Measurements from ENCODE around the gene FGL2.

The FGL2 gene

DNA sequence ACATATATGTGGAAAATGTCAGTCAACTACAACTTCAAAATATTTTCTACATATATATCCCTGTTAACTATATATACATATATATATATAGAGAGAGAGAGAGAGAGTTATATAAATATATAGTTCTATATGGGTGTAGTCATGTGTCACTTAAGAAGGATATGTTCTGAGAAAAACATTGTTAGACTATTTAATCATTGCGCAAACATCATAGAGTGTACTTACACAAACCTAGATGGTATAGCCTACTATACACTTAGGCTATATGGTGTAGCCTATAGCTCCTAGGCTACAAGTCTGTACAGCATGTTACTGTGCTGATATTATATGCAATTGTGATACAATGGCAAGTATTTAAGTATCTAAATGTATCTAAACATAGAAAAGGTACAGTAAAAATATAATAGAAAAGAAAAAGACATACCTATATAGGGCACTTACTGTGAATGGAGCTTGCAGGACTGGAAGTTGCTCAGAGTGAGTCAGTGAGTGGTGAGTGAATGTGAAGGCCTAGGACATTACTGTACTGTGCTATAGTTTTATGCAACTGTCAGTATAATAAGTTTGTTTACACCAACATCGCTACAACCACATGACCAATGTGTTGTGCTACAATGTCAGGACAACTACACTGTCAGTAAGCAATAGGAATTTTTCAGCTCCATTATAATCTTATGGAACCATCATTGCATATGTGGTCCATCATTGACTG is 18.0 kb upstream of the FGL2 start:
- H3K27me3 ChIP-seq (ENCODE audit: control insufficient read depth, insufficient read depth, low read length) = no peaks in the 10 kb centered on the region
- TF ChIP-seq, protein P1, sequence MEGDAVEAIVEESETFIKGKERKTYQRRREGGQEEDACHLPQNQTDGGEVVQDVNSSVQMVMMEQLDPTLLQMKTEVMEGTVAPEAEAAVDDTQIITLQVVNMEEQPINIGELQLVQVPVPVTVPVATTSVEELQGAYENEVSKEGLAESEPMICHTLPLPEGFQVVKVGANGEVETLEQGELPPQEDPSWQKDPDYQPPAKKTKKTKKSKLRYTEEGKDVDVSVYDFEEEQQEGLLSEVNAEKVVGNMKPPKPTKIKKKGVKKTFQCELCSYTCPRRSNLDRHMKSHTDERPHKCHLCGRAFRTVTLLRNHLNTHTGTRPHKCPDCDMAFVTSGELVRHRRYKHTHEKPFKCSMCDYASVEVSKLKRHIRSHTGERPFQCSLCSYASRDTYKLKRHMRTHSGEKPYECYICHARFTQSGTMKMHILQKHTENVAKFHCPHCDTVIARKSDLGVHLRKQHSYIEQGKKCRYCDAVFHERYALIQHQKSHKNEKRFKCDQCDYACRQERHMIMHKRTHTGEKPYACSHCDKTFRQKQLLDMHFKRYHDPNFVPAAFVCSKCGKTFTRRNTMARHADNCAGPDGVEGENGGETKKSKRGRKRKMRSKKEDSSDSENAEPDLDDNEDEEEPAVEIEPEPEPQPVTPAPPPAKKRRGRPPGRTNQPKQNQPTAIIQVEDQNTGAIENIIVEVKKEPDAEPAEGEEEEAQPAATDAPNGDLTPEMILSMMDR (IDR thresholded peaks at IDR 0.05) = no peak

DNA sequence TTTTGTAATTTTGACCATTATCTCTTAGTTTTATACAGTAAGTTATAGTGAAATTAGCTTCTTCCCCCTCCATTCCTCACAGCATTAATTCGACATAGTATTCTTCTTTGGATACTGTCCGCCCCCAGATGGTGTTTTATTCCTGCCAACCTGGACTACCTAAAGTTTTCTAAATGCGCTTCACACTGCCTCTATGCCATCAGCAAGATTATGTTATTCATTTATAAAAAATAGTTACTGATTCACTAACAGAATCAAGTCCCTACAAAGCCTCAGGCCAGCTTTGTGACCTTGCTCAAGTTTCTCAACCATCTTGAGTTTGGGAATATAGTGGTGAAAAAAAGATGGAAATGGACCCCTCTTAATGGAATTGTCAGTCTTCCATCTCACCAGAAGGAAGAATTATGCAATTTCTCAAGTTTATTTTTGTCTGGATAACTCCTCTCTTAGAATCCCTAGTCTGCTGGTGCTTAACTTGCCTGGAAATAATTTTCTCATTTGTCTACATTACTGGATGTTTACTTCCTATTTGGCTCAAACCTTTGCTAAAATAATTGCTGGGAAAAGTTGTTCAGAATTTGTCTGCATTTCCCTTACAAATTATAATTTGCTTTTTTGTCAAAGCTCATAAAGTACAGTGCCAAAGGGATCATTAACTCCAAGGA is 16.7 kb upstream of the FGL2 start:
- Histone ChIP-seq H3K9ac (no peak overlapping the region), H3K27me3 (ENCODE audit: control insufficient read depth, insufficient read depth, low read length) (no peaks in the 10 kb centered on the region), H3K36me3 (ENCODE audit: control insufficient read depth, insufficient read depth, low read length) (no peaks in the 10 kb centered on the region), H2AFZ (no peak overlapping the region), H3K9me3 (ENCODE audit: control insufficient read depth, low read length) (no peaks in the 10 kb centered on the region), H3K4me1 (no peaks in the 10 kb centered on the region), H3K4me2 (ENCODE audit: low read length) (no peak overlapping the region), H3K4me3 (ENCODE audit: low read depth, low read length) (no peak overlapping the region), H3K79me2 (no peaks in the 10 kb centered on the region), H3K27ac (no peak overlapping the region)
- TF ChIP-seq, protein P1 (IDR thresholded peaks at IDR 0.05) = no peak

More for the DNA sequence above, 18.0 kb upstream of the FGL2 start:
- Histone ChIP-seq H2AFZ (no peak overlapping the region), H3K9me3 (ENCODE audit: control insufficient read depth, low read length) (no peaks in the 10 kb centered on the region), H3K4me2 (ENCODE audit: low read length) (no peak overlapping the region), H3K27ac (no peak overlapping the region), H3K4me1 (no peaks in the 10 kb centered on the region), H3K4me3 (ENCODE audit: low read depth, low read length) (no peak overlapping the region), H3K36me3 (ENCODE audit: control insufficient read depth, insufficient read depth, low read length) (no peaks in the 10 kb centered on the region), H3K79me2 (no peaks in the 10 kb centered on the region), H3K9ac (no peak overlapping the region)

DNA sequence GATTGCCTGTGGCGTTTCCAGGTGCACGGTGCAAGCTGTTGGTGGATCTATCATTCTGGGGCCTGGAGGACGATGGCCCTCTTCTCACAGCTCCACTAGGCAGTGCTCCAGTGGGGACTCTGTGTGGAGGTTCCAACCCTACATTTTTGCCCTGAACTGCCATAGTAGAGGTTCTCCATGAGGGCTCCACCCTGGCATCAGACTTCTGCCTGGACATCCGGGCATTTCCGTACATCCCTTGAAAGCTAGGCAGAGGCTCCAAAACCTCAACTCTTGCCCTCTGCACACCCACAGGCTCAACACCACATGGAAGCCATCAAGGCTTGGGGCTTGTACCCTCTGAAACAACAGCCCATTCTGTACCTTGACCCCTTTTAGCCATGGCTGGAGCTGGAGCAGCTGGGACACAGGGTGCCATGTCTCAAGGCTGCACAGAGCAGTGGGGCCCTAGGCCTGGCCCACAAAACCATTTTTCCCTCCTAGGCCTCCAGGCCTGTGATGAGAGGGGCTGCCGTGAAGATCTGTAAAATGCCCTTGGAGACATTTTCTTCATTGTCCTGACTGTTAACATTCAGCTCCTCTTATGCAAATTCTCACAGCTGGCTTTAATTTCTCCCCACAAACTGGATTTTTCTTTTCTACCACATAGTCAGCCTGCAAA is 10.0 kb upstream of the FGL2 start:
- TF ChIP-seq, protein P1 (IDR thresholded peaks at IDR 0.05) = no peak
- H2AFZ ChIP-seq = no peak overlapping the region

DNA sequence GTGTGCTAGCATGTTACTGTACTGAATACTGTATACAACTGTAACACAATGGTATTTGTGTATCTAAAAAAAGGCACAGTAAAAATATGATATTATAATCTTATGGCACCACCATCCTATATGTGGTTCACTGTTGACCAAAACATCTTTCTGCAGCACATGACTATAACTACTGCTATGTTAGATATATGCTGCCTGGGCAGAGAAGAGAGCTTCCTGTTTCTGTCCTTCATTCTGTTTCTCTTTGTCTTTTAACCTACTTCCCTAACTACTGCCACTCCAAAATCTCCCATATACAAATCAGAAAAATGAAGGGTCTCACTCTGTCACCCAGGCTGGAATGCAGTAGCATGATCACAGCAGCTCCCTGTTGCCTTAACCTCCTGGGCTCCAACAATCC is 8.8 kb upstream of the FGL2 start:
- no peaks in the 10 kb centered on the region for H3K4me1 ChIP-seq
- no peak overlapping the region for H3K27ac ChIP-seq
- H3K9me3 ChIP-seq (ENCODE audit: control insufficient read depth, low read length) = no peaks in the 10 kb centered on the region
- H3K4me3 ChIP-seq (ENCODE audit: low read depth, low read length) = no peak overlapping the region
- no peaks in the 10 kb centered on the region for H3K36me3 ChIP-seq (ENCODE audit: control insufficient read depth, insufficient read depth, low read length)
- H3K9ac ChIP-seq = no peak overlapping the region
- no peak overlapping the region for H2AFZ ChIP-seq
- no peak overlapping the region for H3K4me2 ChIP-seq (ENCODE audit: low read length)
- no peaks in the 10 kb centered on the region for H3K27me3 ChIP-seq (ENCODE audit: control insufficient read depth, insufficient read depth, low read length)
- H3K79me2 ChIP-seq = no peaks in the 10 kb centered on the region
- TF ChIP-seq, protein P1 (IDR thresholded peaks at IDR 0.05) = no peak

More for the DNA sequence above, 10.0 kb upstream of the FGL2 start:
- Histone ChIP-seq H3K9ac (no peak overlapping the region), H3K9me3 (ENCODE audit: control insufficient read depth, low read length) (no peaks in the 10 kb centered on the region), H3K36me3 (ENCODE audit: control insufficient read depth, insufficient read depth, low read length) (no peaks in the 10 kb centered on the region), H3K27me3 (ENCODE audit: control insufficient read depth, insufficient read depth, low read length) (no peaks in the 10 kb centered on the region), H3K4me1 (no peaks in the 10 kb centered on the region), H3K27ac (no peak overlapping the region), H3K4me2 (ENCODE audit: low read length) (no peak overlapping the region), H3K4me3 (ENCODE audit: low read depth, low read length) (no peak overlapping the region), H3K79me2 (no peaks in the 10 kb centered on the region)

All from parathyroid adenoma (tissue), 2 donors.